K562 (cell line): Measurements from ENCODE around the gene HPCA. TPM values are rescaled to one million over a fixed set of nuclear protein-coding genes. Genes with fewer than 3 reads are reported as not detected.

Experiments
- CBFB ChIP-seq: sonication (generic); formaldehyde crosslinking; IDR thresholded peaks from 2 replicates; pipeline ENCODE4 v1.4.0; 2020; ENCODE audit warnings: mild to moderate bottlenecking, missing genetic modification reagents
- E2F3 ChIP-seq: fragments of 250-450 bp; sonication (Bioruptor Pico); IDR thresholded peaks from 2 replicates; pipeline ENCODE4 v1.4.0; 2020; ENCODE audit warnings: mild to moderate bottlenecking
- ERF ChIP-seq: fragments of 450-650 bp; formaldehyde crosslinking; IDR thresholded peaks from 2 replicates; pipeline ENCODE4 v1.4.0; 2020; ENCODE audit warnings: mild to moderate bottlenecking, mixed read lengths
- FOSL1 ChIP-seq: fragments of 200-800 bp; sonication (Bioruptor generic); conservative IDR thresholded peaks from 2 replicates; pipeline ENCODE4 v1.6.1; 2016; ENCODE audit warnings: missing genetic modification characterization, missing compliant biosample characterization
- FOXJ3 ChIP-seq: sonication (generic); formaldehyde crosslinking; IDR thresholded peaks from 2 replicates; pipeline ENCODE4 v1.4.0; 2020; ENCODE audit warnings: mild to moderate bottlenecking, missing genetic modification reagents
- HDAC8 ChIP-seq: fragments of 450-650 bp; IDR thresholded peaks from 2 replicates; pipeline ENCODE4 v1.6.1; 2016; ENCODE audit warnings: mild to moderate bottlenecking, missing genetic modification characterization, moderate library complexity, missing compliant biosample characterization
- IRF2 ChIP-seq: sonication (generic); formaldehyde crosslinking; IDR thresholded peaks from 2 replicates; pipeline ENCODE4 v1.8.1; 2022; ENCODE audit warnings: mild to moderate bottlenecking, missing genetic modification reagents
- MCM2 ChIP-seq: fragments of 450-650 bp; IDR thresholded peaks from 2 replicates; pipeline ENCODE4 v1.6.1; 2017; ENCODE audit warnings: low read depth, mild to moderate bottlenecking
- MCM7 ChIP-seq, 2 experiments: fragments of 450-650 bp; IDR thresholded peaks; 2 replicates each; pipeline ENCODE4 v1.6.1; 2016 to 2018
- MEF2D ChIP-seq: conservative IDR thresholded peaks from 2 replicates; pipeline ENCODE4 v1.6.1; 2016; ENCODE audit warnings: low read depth, missing genetic modification characterization, missing compliant biosample characterization
- POLR2H ChIP-seq: IDR thresholded peaks from 2 replicates; pipeline ENCODE4 v1.6.1; 2016; ENCODE audit warnings: missing genetic modification characterization, low read depth, mild to moderate bottlenecking, control low read depth, missing compliant biosample characterization, moderate library complexity
- TGIF2 ChIP-seq: sonication (generic); formaldehyde crosslinking; IDR thresholded peaks from 2 replicates; pipeline ENCODE4 v1.8.1; 2022; ENCODE audit warnings: mild to moderate bottlenecking, missing genetic modification reagents, moderate library complexity
- ZNF165 ChIP-seq: fragments of 250-450 bp; sonication (Bioruptor Pico); IDR thresholded peaks from 2 replicates; pipeline ENCODE4 v1.4.0; 2020; ENCODE audit warnings: borderline replicate concordance
- ZNF217 ChIP-seq: sonication (generic); formaldehyde crosslinking; IDR thresholded peaks from 2 replicates; pipeline ENCODE4 v1.8.0; 2022; ENCODE audit warnings: mild to moderate bottlenecking, missing genetic modification reagents
- ZNF282 ChIP-seq: sonication (generic); formaldehyde crosslinking; IDR thresholded peaks from 2 replicates; pipeline ENCODE4 v1.8.1; 2023; ENCODE audit warnings: missing genetic modification reagents
- ZNF408 ChIP-seq: fragments of 250-450 bp; sonication (Bioruptor Pico); IDR thresholded peaks from 2 replicates; pipeline ENCODE4 v1.4.0; 2020; ENCODE audit warnings: low read depth, mild to moderate bottlenecking, moderate library complexity
- ZNF561 ChIP-seq: fragments of 450-650 bp; formaldehyde crosslinking; conservative IDR thresholded peaks from 2 replicates; pipeline ENCODE4 v1.4.0; 2020; ENCODE audit warnings: mild to moderate bottlenecking, moderate library complexity
- polyA plus RNA-seq, 8 experiments: library from polyadenylated mRNA; depleted of rRNA in 4 of 8; stranded (reverse) in 5 of 8; unstranded in 3 of 8; fragments of >200 nt; fragmentation: Nextera tagmentation in 2 of 8; fragmentation: Illumina TruSeq in 1 of 8; extraction: Ambion mirVana in 2 of 8; extraction: Trizol in 1 of 8; gene quantifications; 2 replicates each; pipeline versions ENCODE4 v1.2.1 to v1.2.3, GENCODE V29; 2011 to 2014; ENCODE audit warnings: inconsistent platforms in 1 of 8, missing spikeins in 1 of 8
- total RNA-seq, 7 experiments: library from RNA; depleted of rRNA in 6 of 7; stranded (reverse); fragments of >200 nt in 6 of 7; fragmentation: Illumina TruSeq in 2 of 7; extraction: Trizol in 2 of 7; gene quantifications; 2 replicates each; pipeline versions ENCODE4 v1.2.1 to v1.2.3, GENCODE V29; 2011 to 2021; ENCODE audit warnings: low replicate concordance in 1 of 7
- TF ChIP-seq, protein P1 (sequence below): fragments of 450-650 bp; IDR thresholded peaks from 2 replicates; pipeline ENCODE4 v1.7.0; 2016; ENCODE audit warnings: borderline replicate concordance
- TF ChIP-seq, protein P2 (sequence below): fragments of 200-800 bp; sonication (Bioruptor generic); IDR thresholded peaks from 2 replicates; pipeline ENCODE4 v1.6.1; 2017; ENCODE audit warnings: missing genetic modification characterization, missing compliant biosample characterization
- TF ChIP-seq, protein P3 (sequence below): sonication (generic); formaldehyde crosslinking; IDR thresholded peaks from 2 replicates; pipeline ENCODE4 v1.8.1; 2022; ENCODE audit warnings: missing genetic modification reagents
- TF ChIP-seq, protein P4 (sequence below): fragments of 250-450 bp; sonication (Bioruptor Pico); IDR thresholded peaks from 2 replicates; pipeline ENCODE4 v1.4.0; 2020; ENCODE audit warnings: mild to moderate bottlenecking, moderate library complexity

HPCA gene
- total and polyA plus RNA-seq, 9 of the 15 experiments (the other 6 are each of a cell fraction or from before 2014, with no cell fraction given), result not detected

DNA sequence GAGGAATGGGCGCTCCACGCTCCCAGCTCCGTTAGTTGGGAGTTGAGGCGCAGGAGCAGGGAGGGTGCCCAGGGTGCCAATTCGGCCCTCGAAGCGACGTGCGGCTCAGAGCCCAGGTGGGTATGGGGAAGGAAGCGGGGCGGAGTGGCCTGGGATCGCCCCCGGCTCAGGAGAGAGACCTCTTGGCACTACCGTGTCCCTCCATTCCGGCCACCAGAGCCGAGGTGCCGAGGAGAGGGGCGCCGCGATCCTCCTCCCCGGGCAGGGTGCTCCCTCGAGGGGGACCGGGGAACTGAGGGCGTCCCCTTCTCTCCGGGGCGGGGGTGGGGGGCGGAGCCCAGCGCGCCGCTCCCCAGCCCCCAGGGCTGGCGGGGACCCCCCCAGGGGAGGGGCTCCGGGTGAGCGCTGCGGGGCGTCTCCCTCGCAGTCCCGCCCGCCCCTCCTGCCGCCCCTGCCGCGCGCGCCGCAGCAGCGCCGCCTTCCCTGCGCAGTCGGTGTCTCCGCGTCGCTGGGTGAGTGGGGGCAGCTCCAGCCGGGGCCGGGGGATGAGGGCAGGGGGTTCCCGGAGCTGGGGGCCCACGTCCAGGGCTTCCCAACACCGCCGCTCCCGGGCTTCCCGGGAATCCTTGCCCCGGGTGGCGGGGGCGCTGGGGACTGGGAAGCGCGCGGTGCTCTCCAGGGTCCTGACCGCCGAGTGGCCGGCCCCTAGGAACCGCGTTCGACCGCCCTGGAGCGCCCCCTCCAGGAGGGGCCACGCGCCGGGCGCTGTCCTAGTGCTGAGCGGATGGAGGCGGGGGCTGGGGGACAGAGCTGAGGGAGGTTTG is at the start of gene HPCA (continued):
- TF ChIP-seq, protein P1, sequence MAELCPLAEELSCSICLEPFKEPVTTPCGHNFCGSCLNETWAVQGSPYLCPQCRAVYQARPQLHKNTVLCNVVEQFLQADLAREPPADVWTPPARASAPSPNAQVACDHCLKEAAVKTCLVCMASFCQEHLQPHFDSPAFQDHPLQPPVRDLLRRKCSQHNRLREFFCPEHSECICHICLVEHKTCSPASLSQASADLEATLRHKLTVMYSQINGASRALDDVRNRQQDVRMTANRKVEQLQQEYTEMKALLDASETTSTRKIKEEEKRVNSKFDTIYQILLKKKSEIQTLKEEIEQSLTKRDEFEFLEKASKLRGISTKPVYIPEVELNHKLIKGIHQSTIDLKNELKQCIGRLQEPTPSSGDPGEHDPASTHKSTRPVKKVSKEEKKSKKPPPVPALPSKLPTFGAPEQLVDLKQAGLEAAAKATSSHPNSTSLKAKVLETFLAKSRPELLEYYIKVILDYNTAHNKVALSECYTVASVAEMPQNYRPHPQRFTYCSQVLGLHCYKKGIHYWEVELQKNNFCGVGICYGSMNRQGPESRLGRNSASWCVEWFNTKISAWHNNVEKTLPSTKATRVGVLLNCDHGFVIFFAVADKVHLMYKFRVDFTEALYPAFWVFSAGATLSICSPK, result no peak
- TF ChIP-seq ERF (0 out of 2 replicates have a peak, but pooled peaks have one; percentile 61), IRF2 (CRISPR knock-in tag) (peak; percentile 93; the same call in 1 of the 2 replicates), ZNF408 (no peak), POLR2H (tag) (no peak), FOSL1 (no peak; the same call in 1 of the 2 replicates), MCM7 (IDR thresholded peaks at IDR 0.05) (no peak), ZNF165 (CRISPR knock-in tag) (0 out of 2 replicates have a peak, but pooled peaks have one; percentile 33), MCM2 (no peak), HDAC8 (0 out of 2 replicates have a peak, but pooled peaks have one; percentile 29), CBFB (peak; percentile 93), E2F3 (CRISPR knock-in tag) (peak; percentile 80), ZNF217 (CRISPR knock-in tag) (peak; percentile 96), MEF2D (tag) (no peak), ZNF561 (no peak), FOXJ3 (CRISPR knock-in tag) (peak; percentile 86), ZNF282 (CRISPR knock-in tag) (peak; percentile 99), TGIF2 (CRISPR knock-in tag) (peak; percentile 100)
- TF ChIP-seq, protein P2, sequence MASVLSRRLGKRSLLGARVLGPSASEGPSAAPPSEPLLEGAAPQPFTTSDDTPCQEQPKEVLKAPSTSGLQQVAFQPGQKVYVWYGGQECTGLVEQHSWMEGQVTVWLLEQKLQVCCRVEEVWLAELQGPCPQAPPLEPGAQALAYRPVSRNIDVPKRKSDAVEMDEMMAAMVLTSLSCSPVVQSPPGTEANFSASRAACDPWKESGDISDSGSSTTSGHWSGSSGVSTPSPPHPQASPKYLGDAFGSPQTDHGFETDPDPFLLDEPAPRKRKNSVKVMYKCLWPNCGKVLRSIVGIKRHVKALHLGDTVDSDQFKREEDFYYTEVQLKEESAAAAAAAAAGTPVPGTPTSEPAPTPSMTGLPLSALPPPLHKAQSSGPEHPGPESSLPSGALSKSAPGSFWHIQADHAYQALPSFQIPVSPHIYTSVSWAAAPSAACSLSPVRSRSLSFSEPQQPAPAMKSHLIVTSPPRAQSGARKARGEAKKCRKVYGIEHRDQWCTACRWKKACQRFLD (CRISPR knock-in tag), result peak; percentile 97
- TF ChIP-seq, protein P3, sequence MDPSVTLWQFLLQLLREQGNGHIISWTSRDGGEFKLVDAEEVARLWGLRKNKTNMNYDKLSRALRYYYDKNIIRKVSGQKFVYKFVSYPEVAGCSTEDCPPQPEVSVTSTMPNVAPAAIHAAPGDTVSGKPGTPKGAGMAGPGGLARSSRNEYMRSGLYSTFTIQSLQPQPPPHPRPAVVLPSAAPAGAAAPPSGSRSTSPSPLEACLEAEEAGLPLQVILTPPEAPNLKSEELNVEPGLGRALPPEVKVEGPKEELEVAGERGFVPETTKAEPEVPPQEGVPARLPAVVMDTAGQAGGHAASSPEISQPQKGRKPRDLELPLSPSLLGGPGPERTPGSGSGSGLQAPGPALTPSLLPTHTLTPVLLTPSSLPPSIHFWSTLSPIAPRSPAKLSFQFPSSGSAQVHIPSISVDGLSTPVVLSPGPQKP (CRISPR knock-in tag), result no peak
- TF ChIP-seq, protein P4, sequence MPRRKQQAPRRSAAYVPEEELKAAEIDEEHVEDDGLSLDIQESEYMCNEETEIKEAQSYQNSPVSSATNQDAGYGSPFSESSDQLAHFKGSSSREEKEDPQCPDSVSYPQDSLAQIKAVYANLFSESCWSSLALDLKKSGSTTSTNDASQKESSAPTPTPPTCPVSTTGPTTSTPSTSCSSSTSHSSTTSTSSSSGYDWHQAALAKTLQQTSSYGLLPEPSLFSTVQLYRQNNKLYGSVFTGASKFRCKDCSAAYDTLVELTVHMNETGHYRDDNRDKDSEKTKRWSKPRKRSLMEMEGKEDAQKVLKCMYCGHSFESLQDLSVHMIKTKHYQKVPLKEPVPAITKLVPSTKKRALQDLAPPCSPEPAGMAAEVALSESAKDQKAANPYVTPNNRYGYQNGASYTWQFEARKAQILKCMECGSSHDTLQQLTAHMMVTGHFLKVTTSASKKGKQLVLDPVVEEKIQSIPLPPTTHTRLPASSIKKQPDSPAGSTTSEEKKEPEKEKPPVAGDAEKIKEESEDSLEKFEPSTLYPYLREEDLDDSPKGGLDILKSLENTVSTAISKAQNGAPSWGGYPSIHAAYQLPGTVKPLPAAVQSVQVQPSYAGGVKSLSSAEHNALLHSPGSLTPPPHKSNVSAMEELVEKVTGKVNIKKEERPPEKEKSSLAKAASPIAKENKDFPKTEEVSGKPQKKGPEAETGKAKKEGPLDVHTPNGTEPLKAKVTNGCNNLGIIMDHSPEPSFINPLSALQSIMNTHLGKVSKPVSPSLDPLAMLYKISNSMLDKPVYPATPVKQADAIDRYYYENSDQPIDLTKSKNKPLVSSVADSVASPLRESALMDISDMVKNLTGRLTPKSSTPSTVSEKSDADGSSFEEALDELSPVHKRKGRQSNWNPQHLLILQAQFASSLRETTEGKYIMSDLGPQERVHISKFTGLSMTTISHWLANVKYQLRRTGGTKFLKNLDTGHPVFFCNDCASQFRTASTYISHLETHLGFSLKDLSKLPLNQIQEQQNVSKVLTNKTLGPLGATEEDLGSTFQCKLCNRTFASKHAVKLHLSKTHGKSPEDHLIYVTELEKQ, result 0 out of 2 replicates have a peak, but pooled peaks have one; percentile 23
